ENCODE measurements around the gene TMCO4.

TMCO4 gene

GRCh38 chr1:19682257-19682656, 117.5 kb downstream of the TMCO4 start:
- no peak for DNase-seq

GRCh38 chr1:19680644-19681043, 119.1 kb downstream of the TMCO4 start:
- no peak for DNase-seq

- no peak for DNase-seq
Measured at GRCh38 chr1:19679691-19680090, 120.0 kb downstream of the TMCO4 start.

GRCh38 chr1:19678931-19679453, 120.7 kb downstream of the TMCO4 start:
- no peak for DNase-seq

GRCh38 chr1:19678493-19678892, 121.2 kb downstream of the TMCO4 start:
- DNase-seq = no peak

GRCh38 chr1:19676438-19676922, 123.2 kb downstream of the TMCO4 start:
- DNase-seq = no peak

GRCh38 chr1:19675797-19676196, 123.9 kb downstream of the TMCO4 start:
- DNase-seq = no peak

GRCh38 chr1:19672237-19672636, 127.5 kb downstream of the TMCO4 start:
- no peak for DNase-seq

GRCh38 chr1:19670787-19671186, 128.9 kb downstream of the TMCO4 start:
- no peak for DNase-seq

GRCh38 chr1:19668888-19669287, 130.8 kb downstream of the TMCO4 start:
- DNase-seq = no peak

- DNase-seq = no peak
Measured at GRCh38 chr1:19665496-19666465, 133.9 kb downstream of the TMCO4 start.

GRCh38 chr1:19665186-19665495, 134.6 kb downstream of the TMCO4 start:
- DNase-seq = no peak

GRCh38 chr1:19664453-19665185, 135.1 kb downstream of the TMCO4 start, which contains the start of gene HTR6:
TSS of gene HTR6 (plus strand) at chr1:19664875. CDS start at chr1:19665754, 879 bp downstream.
- DNase-seq = no peak

GRCh38 chr1:19662313-19662712, 137.4 kb downstream of the TMCO4 start:
- DNase-seq = no peak

- DNase-seq = peak; percentile 30
Measured at GRCh38 chr1:19661721-19662228, 137.9 kb downstream of the TMCO4 start.

- DNase-seq = no peak
Measured at GRCh38 chr1:19658186-19658585, 141.5 kb downstream of the TMCO4 start.

- no peak for DNase-seq
Measured at GRCh38 chr1:19657511-19657910, 142.2 kb downstream of the TMCO4 start.

GRCh38 chr1:19656780-19657466, 142.8 kb downstream of the TMCO4 start:
- no peak for DNase-seq

- no peak for DNase-seq
Measured at GRCh38 chr1:19656134-19656779, 143.5 kb downstream of the TMCO4 start.

GRCh38 chr1:19655718-19656080, 144.0 kb downstream of the TMCO4 start:
- DNase-seq = no peak

GRCh38 chr1:19654886-19655717, 144.6 kb downstream of the TMCO4 start:
- no peak for DNase-seq
